Body of pancreas (tissue), 4 donors: ENCODE results near the gene CCDC148. TPM values are rescaled to one million over a fixed set of nuclear protein-coding genes. Genes with fewer than 3 reads are reported as not detected.
"Not testable (repeated sequence)": the region's sequence is repeated elsewhere in the genome, so short reads cannot be mapped to it uniquely, and the experiment has no call there.

ENCODE experiments used
- ATAC-seq: fragments of 150-250 bp; one replicate; pipeline ENCODE4 v1.9.1; 2016
- DNase-seq, 4 donors: peaks; one replicate each; pipeline ENCODE4 v3.0.0-alpha.2; 2019
- H3K27ac ChIP-seq, 4 donors: fragments of 200-600 bp; sonication (generic); 1 replicate in 3 of 4; 2 replicates in 1 of 4; pipeline versions ENCODE4 v1.5.1 to v1.6.1; 2016 to 2019; ENCODE audit warnings: mild to moderate bottlenecking in 1 of 4, mixed read lengths in 1 of 4, moderate library complexity in 1 of 4
- H3K27me3 ChIP-seq, 2 donors: fragments of 200-600 bp; sonication (generic); one replicate each; pipeline ENCODE4 v1.6.0; 2016; ENCODE audit warnings: mild to moderate bottlenecking in 1 of 2
- H3K36me3 ChIP-seq, 2 donors: fragments of 200-600 bp; sonication (generic); replicated peaks in 1 of 2; 2 replicates each; pipeline ENCODE4 v1.5.1; 2016; ENCODE audit warnings: low read depth in 2 of 2; ENCODE audit not compliant: insufficient read depth in 1 of 2
- H3K4me1 ChIP-seq: fragments of 200-600 bp; sonication (generic); one replicate; pipeline ENCODE4 v1.6.0; 2016
- H3K4me3 ChIP-seq, 2 donors: fragments of 200-600 bp; sonication (generic); 1 replicate in 1 of 2; 2 replicates in 1 of 2; pipeline ENCODE4 v1.5.1; 2016 to 2019
- H3K9me3 ChIP-seq, 3 donors: fragments of 200-600 bp; sonication (generic); 1 replicate in 2 of 3; 2 replicates in 1 of 3; pipeline ENCODE4 v1.5.1; 2016
- CTCF ChIP-seq, 7 experiments: fragments of 450-650 bp in 4 of 7; fragments of 200-600 bp in 3 of 7; sonication (generic) in 3 of 7; IDR thresholded peaks; one replicate each; pipeline ENCODE4 v1.5.1; 2016 to 2019; ENCODE audit warnings: antibody characterized with exemption in 7 of 7
- POLR2A ChIP-seq, 3 donors: fragments of 450-650 bp; IDR thresholded peaks; one replicate each; pipeline ENCODE4 v1.6.1; 2016; ENCODE audit warnings: antibody characterized with exemption in 3 of 3, mild to moderate bottlenecking in 2 of 3
- WGBS, 2 donors: methylation state at CpG; one replicate each; pipeline ENCODE4 v1.1.5; 2017; 5-methylcytosine and 5-hydroxymethylcytosine counted together
- intact Hi-C: fragments of 100-400 bp; cut with DNase I; formaldehyde crosslinking; loops from one replicate; pipeline ENCODE4 v1.15.1; 2023
- total RNA-seq, 2 donors: library from RNA; depleted of rRNA; stranded (reverse); fragments of >200 nt; gene quantifications; one replicate each; pipeline ENCODE4 v1.1.0, GENCODE V29; 2016

Gene CCDC148
- total RNA-seq, 2 donors from 2014 or later: 0.66 to 0.78 TPM

DNA sequence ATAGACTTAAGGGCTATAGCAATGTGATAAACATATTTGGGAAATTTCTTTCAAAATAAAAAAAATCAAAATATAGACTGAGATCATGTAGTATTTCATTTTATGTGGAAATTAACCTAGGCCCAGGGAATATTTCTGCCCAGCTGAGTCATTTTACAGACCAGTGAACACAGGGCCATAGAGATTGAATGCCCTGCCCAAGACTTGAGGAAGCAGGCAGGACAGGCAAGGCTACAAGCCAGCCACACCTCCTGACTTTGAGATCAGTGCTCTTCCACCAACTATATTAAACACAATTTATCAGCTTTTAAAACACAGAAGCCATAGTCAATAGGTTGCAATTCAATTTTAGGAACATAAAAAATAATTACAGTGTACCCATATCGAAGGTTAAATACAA is 12.9 kb downstream of the CCDC148 start:
- ATAC-seq: no peak
- intact Hi-C loops: no loop called here
- WGBS, 2 donors: 96 to 97% methylated on average over 1 of the region's 1 CpG
- Histone ChIP-seq H3K4me3 (no peak overlapping the region), H3K27me3 (no peaks in the 10 kb centered on the region), H3K36me3 (no peaks in the 10 kb centered on the region), H3K4me1 (no peaks in the 10 kb centered on the region), H3K27ac (no peak overlapping the region), H3K9me3 (no peaks in the 10 kb centered on the region)
- DNase-seq: no peak
- TF ChIP-seq CTCF (IDR thresholded peaks at IDR 0.05) (no peak), POLR2A (IDR thresholded peaks at IDR 0.05) (no peak)

GRCh38 chr2:158439062-158439461 is 17.5 kb downstream of the CCDC148 start:
- H3K27ac ChIP-seq, DNase-seq, H3K4me3 ChIP-seq, intact Hi-C loops, H3K27me3 ChIP-seq, H3K36me3 ChIP-seq, ATAC-seq, H3K9me3 ChIP-seq, H3K4me1 ChIP-seq: not testable (repeated sequence)
- 77 to 92% methylated on average over 3 to 4 of the region's 4 CpGs for WGBS, 2 donors

GRCh38 chr2:158433716-158434115 is 22.8 kb downstream of the CCDC148 start:
- DNase-seq, H3K36me3 ChIP-seq, H3K4me3 ChIP-seq, H3K9me3 ChIP-seq, ATAC-seq, H3K27ac ChIP-seq, H3K27me3 ChIP-seq, intact Hi-C loops, H3K4me1 ChIP-seq: not testable (repeated sequence)
- 84 to 89% methylated on average over 12 to 13 of the region's 13 CpGs for WGBS, 2 donors

- Histone ChIP-seq H3K9me3 (no peaks in the 10 kb centered on the region), H3K27me3 (no peaks in the 10 kb centered on the region), H3K36me3 (no peaks in the 10 kb centered on the region), H3K4me3 (no peak overlapping the region), H3K4me1 (no peaks in the 10 kb centered on the region), H3K27ac (no peak overlapping the region)
- DNase-seq (no peak), ATAC-seq (no peak)
- intact Hi-C loops: no loop called here
- no peak for TF ChIP-seq POLR2A (IDR thresholded peaks at IDR 0.05)
- TF ChIP-seq CTCF (IDR thresholded peaks at IDR 0.05): no peak
Measured at GRCh38 chr2:158432117-158432516, 24.4 kb downstream of the CCDC148 start.

DNA sequence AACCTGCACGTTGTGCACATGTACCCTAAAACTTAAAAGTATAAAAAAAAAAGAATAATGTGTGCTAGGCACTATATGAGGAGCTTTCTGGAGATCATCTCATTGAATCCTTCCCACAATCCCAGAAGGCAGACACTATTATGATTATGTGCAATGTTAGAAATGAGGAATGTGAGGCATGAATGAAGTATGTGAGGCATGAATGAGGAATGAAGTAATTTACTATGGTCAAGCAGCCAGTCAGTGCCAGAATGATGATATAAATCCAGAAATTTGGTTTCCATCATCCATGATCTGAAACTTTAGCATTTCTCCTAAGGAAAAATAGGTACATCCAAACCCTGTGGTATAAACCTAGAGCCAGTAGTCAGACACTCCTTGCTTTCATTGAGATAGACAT is 42.0 kb downstream of the CCDC148 start:
- Histone ChIP-seq H3K27ac (no peak overlapping the region), H3K36me3 (no peaks in the 10 kb centered on the region), H3K4me3 (no peak overlapping the region), H3K9me3 (no peaks in the 10 kb centered on the region), H3K4me1 (no peaks in the 10 kb centered on the region), H3K27me3 (no peaks in the 10 kb centered on the region)
- DNase-seq (no peak), ATAC-seq (no peak)
- TF ChIP-seq CTCF (IDR thresholded peaks at IDR 0.05): no peak
- no peak for TF ChIP-seq POLR2A (IDR thresholded peaks at IDR 0.05)
- intact Hi-C loops: no loop called here
- 70 to 90% methylated on average over 1 of the region's 1 CpG for WGBS, 2 donors

- WGBS, 2 donors: 36 to 51% methylated on average over 2 of the region's 2 CpGs
- no peaks in the 10 kb centered on the region for H3K36me3 ChIP-seq
- no peaks in the 10 kb centered on the region for H3K27me3 ChIP-seq
- intact Hi-C loops: no loop called here
- no peaks in the 10 kb centered on the region for H3K9me3 ChIP-seq
- ATAC-seq (no peak), DNase-seq (no peak)
- TF ChIP-seq CTCF (IDR thresholded peaks at IDR 0.05): no peak
- TF ChIP-seq POLR2A (IDR thresholded peaks at IDR 0.05): no peak
- H3K4me1 ChIP-seq: no peaks in the 10 kb centered on the region
- no peak overlapping the region for H3K27ac ChIP-seq
- no peak overlapping the region for H3K4me3 ChIP-seq
Measured at GRCh38 chr2:158413581-158413980, 43.0 kb downstream of the CCDC148 start.
